DND-41 (cell line): ENCODE measurements around the gene DNAJC5.

Experiments used
- ATAC-seq: fragments of 200-7000 bp; cut with Tn5 transposase; 3 replicates; pipeline ENCODE4 v1.9.1; 2021; ENCODE audit warnings: low read depth; ENCODE audit not compliant: insufficient read depth
- DNase-seq: peaks from one replicate; pipeline ENCODE4 v3.0.0-alpha.2; 2020
- H2AFZ ChIP-seq: 2 replicates; pipeline ENCODE4 v1.6.0; 2012; ENCODE audit warnings: low read depth, low read length
- H3K27ac ChIP-seq: 2 replicates; pipeline ENCODE4 v1.5.1; 2012; ENCODE audit warnings: low read length, inconsistent platforms
- H3K27me3 ChIP-seq: fragments of 200-600 bp; sonication (generic); 2 replicates; pipeline ENCODE4 v1.6.0; 2012; ENCODE audit warnings: low read length, mild to moderate bottlenecking, inconsistent platforms; ENCODE audit not compliant: insufficient read depth, poor library complexity
- H3K36me3 ChIP-seq: 2 replicates; pipeline ENCODE4 v1.5.1; 2012; ENCODE audit warnings: low read length, inconsistent platforms; ENCODE audit not compliant: insufficient read depth
- H3K4me1 ChIP-seq: 2 replicates; pipeline ENCODE4 v1.5.1; 2012; ENCODE audit warnings: mild to moderate bottlenecking, low read length; ENCODE audit not compliant: insufficient read depth
- H3K4me2 ChIP-seq: 2 replicates; pipeline ENCODE4 v1.6.0; 2012; ENCODE audit warnings: mild to moderate bottlenecking, moderate library complexity, low read length, inconsistent platforms; ENCODE audit not compliant: insufficient read depth
- H3K4me3 ChIP-seq, 2 experiments: fragments of 200-600 bp in 1 of 2; shearing (Covaris generic) in 1 of 2; 2 replicates each; pipeline ENCODE4 v1.5.1; 2012 to 2016; ENCODE audit warnings: inconsistent platforms in 2 of 2, low read length in 2 of 2, mild to moderate bottlenecking in 2 of 2, low read depth in 1 of 2, moderate library complexity in 1 of 2
- H3K79me2 ChIP-seq: 2 replicates; pipeline ENCODE4 v1.6.0; 2012; ENCODE audit warnings: low read length, inconsistent platforms; ENCODE audit not compliant: insufficient read depth
- H3K9ac ChIP-seq: 2 replicates; pipeline ENCODE4 v1.6.0; 2012; ENCODE audit warnings: low read depth, mild to moderate bottlenecking, inconsistent platforms, low read length, moderate library complexity
- H3K9me3 ChIP-seq: 2 replicates; pipeline ENCODE4 v1.5.1; 2012; ENCODE audit warnings: low read length, moderate library complexity, mild to moderate bottlenecking, inconsistent platforms; ENCODE audit not compliant: insufficient read depth, severe bottlenecking
- H4K20me1 ChIP-seq: 2 replicates; pipeline ENCODE4 v1.6.0; 2012; ENCODE audit warnings: low read length; ENCODE audit not compliant: insufficient read depth
- EZH2 ChIP-seq: IDR thresholded peaks from 3 replicates; pipeline ENCODE4 v1.6.1; 2012; ENCODE audit warnings: borderline replicate concordance, low read depth, mild to moderate bottlenecking, moderate library complexity, low read length, inconsistent platforms; ENCODE audit not compliant: severe bottlenecking
- TF ChIP-seq, protein P1 (sequence below): IDR thresholded peaks from 2 replicates; pipeline ENCODE4 v1.5.1; 2012; ENCODE audit warnings: borderline replicate concordance, low read length, moderate library complexity, mild to moderate bottlenecking; ENCODE audit not compliant: poor library complexity, severe bottlenecking; ENCODE audit errors: extremely low read depth

Gene DNAJC5

DNA sequence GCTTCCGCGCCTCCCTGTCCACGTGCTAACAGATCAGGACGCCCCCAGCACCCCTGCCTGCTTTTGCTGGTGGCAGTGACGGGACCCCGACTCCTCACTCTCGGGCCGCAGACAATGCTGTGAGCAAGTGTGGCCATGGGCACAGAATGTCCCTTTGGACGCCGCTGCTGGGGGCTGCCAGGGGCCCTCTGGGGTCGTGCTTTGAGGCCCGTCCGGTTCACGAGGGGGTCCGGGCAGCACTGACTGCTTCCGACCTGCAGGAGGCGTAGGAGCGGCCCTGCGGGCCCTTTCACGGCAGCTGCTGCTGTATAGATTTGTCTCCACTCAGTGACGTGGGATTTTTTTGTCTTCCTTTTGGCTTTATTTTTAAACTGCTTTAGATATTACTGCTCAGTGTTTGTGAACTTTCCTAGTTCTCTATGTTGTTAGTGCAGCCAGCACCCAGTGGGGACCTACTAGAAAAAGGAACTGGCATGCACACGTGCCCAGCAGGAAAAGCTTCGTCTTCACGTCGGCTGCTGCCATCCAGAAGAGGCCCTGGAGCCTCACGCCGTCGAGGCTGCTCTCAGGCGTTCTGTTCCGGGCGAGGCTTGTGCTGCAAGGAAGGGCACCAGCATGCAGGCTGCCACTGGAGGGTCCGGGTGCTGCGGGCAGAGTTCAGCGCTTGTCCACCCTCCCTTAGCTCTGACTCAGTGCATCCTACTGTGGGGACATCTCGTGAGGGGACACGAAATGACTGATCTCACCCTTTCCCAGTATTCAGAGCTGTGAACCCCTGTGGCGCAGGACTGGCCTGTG is 39.5 kb downstream of the DNAJC5 start:
- Histone ChIP-seq H2AFZ (no peak overlapping the region), H3K27ac (no peak overlapping the region), H3K9ac (no peak overlapping the region), H3K36me3 (peaks cover 83% of the 10 kb centered on the region), H3K4me1 (no peaks in the 10 kb centered on the region), H3K79me2 (peaks cover 32% of the 10 kb centered on the region), H3K9me3 (no peaks in the 10 kb centered on the region), H3K27me3 (no peaks in the 10 kb centered on the region), H4K20me1 (peaks cover 65% of the 10 kb centered on the region), H3K4me3 (no peak overlapping the region), H3K4me2 (no peak overlapping the region)
- ATAC-seq (0 out of 3 replicates have a peak, but pooled peaks have one; percentile 40), DNase-seq (no peak)
- TF ChIP-seq, protein P1, sequence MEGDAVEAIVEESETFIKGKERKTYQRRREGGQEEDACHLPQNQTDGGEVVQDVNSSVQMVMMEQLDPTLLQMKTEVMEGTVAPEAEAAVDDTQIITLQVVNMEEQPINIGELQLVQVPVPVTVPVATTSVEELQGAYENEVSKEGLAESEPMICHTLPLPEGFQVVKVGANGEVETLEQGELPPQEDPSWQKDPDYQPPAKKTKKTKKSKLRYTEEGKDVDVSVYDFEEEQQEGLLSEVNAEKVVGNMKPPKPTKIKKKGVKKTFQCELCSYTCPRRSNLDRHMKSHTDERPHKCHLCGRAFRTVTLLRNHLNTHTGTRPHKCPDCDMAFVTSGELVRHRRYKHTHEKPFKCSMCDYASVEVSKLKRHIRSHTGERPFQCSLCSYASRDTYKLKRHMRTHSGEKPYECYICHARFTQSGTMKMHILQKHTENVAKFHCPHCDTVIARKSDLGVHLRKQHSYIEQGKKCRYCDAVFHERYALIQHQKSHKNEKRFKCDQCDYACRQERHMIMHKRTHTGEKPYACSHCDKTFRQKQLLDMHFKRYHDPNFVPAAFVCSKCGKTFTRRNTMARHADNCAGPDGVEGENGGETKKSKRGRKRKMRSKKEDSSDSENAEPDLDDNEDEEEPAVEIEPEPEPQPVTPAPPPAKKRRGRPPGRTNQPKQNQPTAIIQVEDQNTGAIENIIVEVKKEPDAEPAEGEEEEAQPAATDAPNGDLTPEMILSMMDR = peak; percentile 49
- TF ChIP-seq EZH2 = no peak

DNA sequence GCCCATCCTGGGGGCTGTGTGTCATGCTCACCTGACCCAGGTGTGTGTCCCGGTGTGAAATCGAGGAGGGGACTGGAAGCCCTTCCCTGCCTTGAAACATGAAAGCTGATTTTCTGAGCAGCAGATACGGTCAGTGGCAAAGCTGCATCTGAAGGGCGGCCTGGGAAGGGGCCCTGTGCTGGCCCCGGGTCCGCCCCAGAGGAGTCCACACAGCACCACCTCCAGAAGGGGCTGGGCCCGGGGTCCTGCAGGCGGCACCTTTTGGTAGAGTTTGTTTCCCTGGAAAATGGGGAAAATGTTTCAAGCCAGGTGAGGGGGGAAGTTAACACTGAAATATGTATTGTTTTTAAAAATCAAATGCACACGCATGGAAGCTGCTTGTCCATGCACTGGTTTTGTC is 40.5 kb downstream of the DNAJC5 start:
- H4K20me1 ChIP-seq = peaks cover 74% of the 10 kb centered on the region

DNA sequence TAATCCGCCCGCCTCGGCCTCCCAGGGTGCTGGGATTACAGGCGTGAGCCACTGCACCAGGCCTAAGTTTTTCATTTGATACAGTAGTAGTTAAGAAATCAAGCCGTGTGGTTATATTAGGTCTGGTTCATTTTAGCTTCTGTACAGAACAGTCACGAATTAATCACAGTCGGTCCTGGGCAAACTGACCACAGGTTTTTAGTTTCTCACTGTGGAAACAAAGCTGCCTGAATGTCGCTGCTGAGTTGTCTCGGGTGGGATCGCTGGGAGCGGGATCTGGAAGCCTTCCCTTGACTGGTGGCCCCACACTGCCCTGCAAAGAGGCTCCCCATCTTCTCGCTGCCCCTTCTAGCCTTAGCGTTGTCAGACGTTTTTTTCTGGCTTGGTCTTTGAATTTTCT is 42.7 kb downstream of the DNAJC5 start:
- TF ChIP-seq, protein P1 = no peak
- no peak for TF ChIP-seq EZH2
- peaks cover 79% of the 10 kb centered on the region for H3K36me3 ChIP-seq
- H3K4me2 ChIP-seq = no peak overlapping the region
- no peaks in the 10 kb centered on the region for H3K4me1 ChIP-seq
- H3K9ac ChIP-seq = no peak overlapping the region
- DNase-seq = no peak
- H3K9me3 ChIP-seq = no peaks in the 10 kb centered on the region
- H3K27ac ChIP-seq = no peak overlapping the region
- ATAC-seq = no peak
- H4K20me1 ChIP-seq = peaks cover 75% of the 10 kb centered on the region
- H3K79me2 ChIP-seq = peaks cover 36% of the 10 kb centered on the region
- no peaks in the 10 kb centered on the region for H3K27me3 ChIP-seq
- H3K4me3 ChIP-seq = no peak overlapping the region
- H2AFZ ChIP-seq = no peak overlapping the region

More for the DNA sequence above, 40.5 kb downstream of the DNAJC5 start:
- Histone ChIP-seq H3K4me2 (no peak overlapping the region), H2AFZ (no peak overlapping the region), H3K27ac (no peak overlapping the region), H3K4me1 (no peaks in the 10 kb centered on the region), H3K9me3 (no peaks in the 10 kb centered on the region), H3K4me3 (no peak overlapping the region), H3K36me3 (peaks cover 83% of the 10 kb centered on the region), H3K27me3 (no peaks in the 10 kb centered on the region), H3K79me2 (peaks cover 37% of the 10 kb centered on the region), H3K9ac (no peak overlapping the region)
- ATAC-seq (no peak), DNase-seq (no peak)
- TF ChIP-seq, protein P1 = no peak
- no peak for TF ChIP-seq EZH2
